ENCODE results near the gene IL1RAP.

- TF ChIP-seq CTCF (IDR thresholded peaks at IDR 0.05; ENCODE audit: insufficient read depth, low read length, poor library complexity, severe bottlenecking), result no peak
- no peak for TF ChIP-seq EZH2phosphoT487 (conservative IDR thresholded peaks at IDR 0.05; ENCODE audit: low read length)
These were observed 11.1 kb downstream of the IL1RAP start for GRCh38 chr3:190524942-190525341.
